Endothelial cell (in vitro differentiated cells): ENCODE measurements around the gene SIRT6. TPM values are rescaled to one million over a fixed set of nuclear protein-coding genes. Genes with fewer than 3 reads are reported as not detected.
"Not testable (repeated sequence)": the region's sequence is repeated elsewhere in the genome, so short reads cannot be mapped to it uniquely, and the experiment has no call there.

Experiments
- DNase-seq: peaks from one replicate; pipeline ENCODE4 v3.0.0; 2021; ENCODE audit warnings: low spot score
- H3K27ac Mint-ChIP-seq: one replicate; pipeline ENCODE4 v1.8.0; 2021; ENCODE audit warnings: mixed read lengths, inconsistent platforms; ENCODE audit not compliant: unreplicated experiment
- H3K27me3 Mint-ChIP-seq: one replicate; pipeline ENCODE4 v1.8.0; 2021; ENCODE audit warnings: mild to moderate bottlenecking, moderate library complexity, mixed read lengths, inconsistent platforms; ENCODE audit not compliant: unreplicated experiment
- H3K36me3 Mint-ChIP-seq: one replicate; pipeline ENCODE4 v1.8.0; 2021; ENCODE audit warnings: mild to moderate bottlenecking, low read depth, mixed read lengths, inconsistent platforms; ENCODE audit not compliant: unreplicated experiment
- H3K4me1 Mint-ChIP-seq: one replicate; pipeline ENCODE4 v1.8.0; 2021; ENCODE audit warnings: mild to moderate bottlenecking, mixed read lengths, inconsistent platforms; ENCODE audit not compliant: unreplicated experiment
- H3K4me3 Mint-ChIP-seq: one replicate; pipeline ENCODE4 v1.8.0; 2021; ENCODE audit warnings: mild to moderate bottlenecking, mixed read lengths, inconsistent platforms; ENCODE audit not compliant: unreplicated experiment
- H3K9me3 Mint-ChIP-seq: one replicate; pipeline ENCODE4 v1.8.0; 2021; ENCODE audit warnings: mixed read lengths, inconsistent platforms; ENCODE audit not compliant: unreplicated experiment
- total RNA-seq: library from RNA; stranded (reverse); fragmentation: NEBNext Ultra II Directional; extraction: Animal tissue kit (Norgen Biotek cat#: 25700); gene quantifications from one replicate; pipeline ENCODE4 v1.2.1, GENCODE V29; 2021; ENCODE audit not compliant: unreplicated experiment
- TF ChIP-seq, protein P1 (sequence below): fragments of 200-600 bp; sonication (generic); IDR thresholded peaks from one replicate; pipeline ENCODE4 v1.5.0; 2021; ENCODE audit warnings: antibody characterized with exemption; ENCODE audit not compliant: unreplicated experiment

SIRT6 gene
- total RNA-seq, 1 donor from 2014 or later, result 24.6 TPM

DNA sequence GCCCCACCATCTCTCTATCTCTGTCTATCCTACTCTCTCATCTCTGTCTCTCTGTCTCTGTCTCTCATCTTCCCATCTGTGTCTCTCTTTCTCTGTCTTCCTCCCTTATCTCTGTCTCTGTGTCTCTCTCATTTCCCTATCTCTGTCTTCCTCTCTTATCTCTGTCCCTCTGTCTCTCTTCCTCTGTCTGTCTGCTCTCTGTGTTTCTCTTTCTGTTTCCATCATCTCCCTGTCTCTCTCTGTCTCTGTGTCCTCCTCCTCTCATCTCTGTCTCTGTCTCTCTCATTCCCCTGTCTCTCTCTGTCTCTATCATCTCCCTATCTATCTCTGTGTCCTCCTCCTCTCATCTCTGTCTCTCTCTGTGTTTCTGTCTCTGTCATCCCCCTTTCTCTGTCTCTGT, 45.4 kb upstream of the SIRT6 start:
- TF ChIP-seq, protein P1, sequence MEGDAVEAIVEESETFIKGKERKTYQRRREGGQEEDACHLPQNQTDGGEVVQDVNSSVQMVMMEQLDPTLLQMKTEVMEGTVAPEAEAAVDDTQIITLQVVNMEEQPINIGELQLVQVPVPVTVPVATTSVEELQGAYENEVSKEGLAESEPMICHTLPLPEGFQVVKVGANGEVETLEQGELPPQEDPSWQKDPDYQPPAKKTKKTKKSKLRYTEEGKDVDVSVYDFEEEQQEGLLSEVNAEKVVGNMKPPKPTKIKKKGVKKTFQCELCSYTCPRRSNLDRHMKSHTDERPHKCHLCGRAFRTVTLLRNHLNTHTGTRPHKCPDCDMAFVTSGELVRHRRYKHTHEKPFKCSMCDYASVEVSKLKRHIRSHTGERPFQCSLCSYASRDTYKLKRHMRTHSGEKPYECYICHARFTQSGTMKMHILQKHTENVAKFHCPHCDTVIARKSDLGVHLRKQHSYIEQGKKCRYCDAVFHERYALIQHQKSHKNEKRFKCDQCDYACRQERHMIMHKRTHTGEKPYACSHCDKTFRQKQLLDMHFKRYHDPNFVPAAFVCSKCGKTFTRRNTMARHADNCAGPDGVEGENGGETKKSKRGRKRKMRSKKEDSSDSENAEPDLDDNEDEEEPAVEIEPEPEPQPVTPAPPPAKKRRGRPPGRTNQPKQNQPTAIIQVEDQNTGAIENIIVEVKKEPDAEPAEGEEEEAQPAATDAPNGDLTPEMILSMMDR, result no peak
- H3K36me3 Mint-ChIP-seq, result no peaks in the 10 kb centered on the region
- peaks cover 5% of the 10 kb centered on the region for H3K27me3 Mint-ChIP-seq
- no peaks in the 10 kb centered on the region for H3K9me3 Mint-ChIP-seq
- H3K4me1 Mint-ChIP-seq, result no peaks in the 10 kb centered on the region
- H3K4me3 Mint-ChIP-seq, result no peak overlapping the region
- no peak overlapping the region for H3K27ac Mint-ChIP-seq
- DNase-seq, result no peak

DNA sequence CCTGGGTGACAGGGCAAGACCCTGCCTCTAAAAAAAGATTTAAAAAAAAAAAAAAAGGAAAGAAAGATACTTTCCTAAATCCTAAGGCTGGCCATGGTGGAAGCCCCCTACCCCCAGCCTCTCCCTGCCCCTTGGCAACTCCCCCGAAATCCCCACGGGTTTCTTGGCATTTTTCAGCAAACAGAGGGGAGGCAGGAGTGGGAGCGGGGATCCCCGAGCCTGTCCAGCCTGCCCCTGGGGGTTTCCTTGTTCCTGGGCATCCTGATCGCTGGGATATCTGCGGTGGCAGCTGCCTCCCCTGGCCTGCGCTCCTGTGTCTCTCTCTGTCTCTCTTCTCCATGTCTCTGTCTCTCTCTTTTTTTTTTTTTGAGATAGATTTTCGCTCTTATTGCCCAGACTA, 43.5 kb upstream of the SIRT6 start:
- Mint-ChIP-seq H3K4me3 (no peak overlapping the region), H3K4me1 (no peaks in the 10 kb centered on the region), H3K27ac (no peak overlapping the region), H3K9me3 (no peaks in the 10 kb centered on the region), H3K27me3 (peaks cover 3% of the 10 kb centered on the region), H3K36me3 (no peaks in the 10 kb centered on the region)
- DNase-seq, result no peak
- TF ChIP-seq, protein P1, result no peak

DNA sequence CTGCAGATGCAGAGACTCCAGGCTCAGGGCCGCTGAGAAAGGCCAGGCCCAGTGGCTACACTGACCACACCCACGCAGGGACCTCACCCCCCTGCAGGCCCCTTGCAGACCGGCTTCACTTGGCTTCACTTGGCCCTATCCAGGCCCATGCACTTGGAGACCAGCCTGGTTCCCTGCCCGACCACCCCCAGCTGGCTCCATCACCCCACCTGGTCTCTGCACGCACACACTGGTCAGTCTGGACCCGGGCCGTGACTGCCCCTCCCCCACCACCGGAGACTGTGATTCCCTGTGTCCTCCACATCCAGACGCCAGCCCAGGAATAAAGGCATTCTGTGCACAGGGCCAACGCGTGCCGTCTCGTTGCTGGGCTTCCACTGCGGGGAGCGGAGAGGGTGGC, 42.1 kb upstream of the SIRT6 start:
- Mint-ChIP-seq H3K27me3 (peaks cover 4% of the 10 kb centered on the region), H3K36me3 (no peaks in the 10 kb centered on the region), H3K4me3 (no peak overlapping the region), H3K27ac (no peak overlapping the region), H3K9me3 (no peaks in the 10 kb centered on the region), H3K4me1 (no peaks in the 10 kb centered on the region)
- TF ChIP-seq, protein P1, result no peak
- DNase-seq, result no peak

DNA sequence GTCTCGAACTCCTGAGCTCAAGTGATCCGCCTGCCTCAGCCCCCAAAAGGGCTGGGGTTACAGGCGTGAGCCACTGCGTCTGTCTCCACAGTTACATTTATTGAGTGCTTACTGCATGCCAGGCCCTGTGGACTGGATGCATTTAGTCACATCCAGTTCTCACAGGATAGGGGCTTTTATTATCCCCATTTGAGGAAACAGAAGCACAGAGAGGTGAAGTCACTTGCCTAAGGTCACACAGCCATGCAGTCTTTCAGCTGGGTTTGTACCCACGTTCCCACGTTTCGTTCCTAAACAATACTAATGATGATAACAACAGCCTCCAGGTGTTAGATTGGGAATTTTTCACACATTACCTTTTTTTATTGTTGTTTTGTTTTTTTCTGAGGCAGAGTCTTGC, 37.8 kb upstream of the SIRT6 start:
- Mint-ChIP-seq H3K9me3 (no peaks in the 10 kb centered on the region), H3K36me3 (no peaks in the 10 kb centered on the region), H3K27ac (no peak overlapping the region), H3K27me3 (peaks cover 6% of the 10 kb centered on the region), H3K4me1 (no peaks in the 10 kb centered on the region), H3K4me3 (no peak overlapping the region)
- no peak for DNase-seq
- TF ChIP-seq, protein P1, result no peak

DNA sequence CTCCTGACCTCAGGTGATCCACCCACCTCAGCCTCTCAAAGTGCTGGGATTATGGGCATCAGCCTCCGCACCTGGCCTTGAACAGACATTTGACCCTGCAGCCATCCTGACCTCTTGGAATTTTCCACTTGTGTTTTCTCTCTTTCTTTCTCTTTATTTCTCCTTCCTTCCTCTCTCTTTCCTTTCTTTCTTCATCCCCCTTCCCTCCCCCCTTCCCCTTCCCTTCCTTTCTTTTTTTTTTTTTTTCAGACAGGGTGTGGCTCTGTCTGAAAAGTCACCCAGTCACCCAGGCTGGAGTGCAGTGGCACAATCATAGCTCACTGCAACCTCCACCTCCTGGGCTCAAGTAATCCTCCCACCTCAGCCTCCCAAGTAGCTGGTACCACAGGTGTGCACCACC, 36.2 kb upstream of the SIRT6 start:
- not testable (repeated sequence) for H3K27ac Mint-ChIP-seq, H3K27me3 Mint-ChIP-seq, H3K4me3 Mint-ChIP-seq, H3K36me3 Mint-ChIP-seq, H3K9me3 Mint-ChIP-seq, H3K4me1 Mint-ChIP-seq, DNase-seq
